Fibroblast of skin of right quadriceps (primary cell): ENCODE data around the gene NDC80.

Source experiments
- DNase-seq: peaks from one replicate; pipeline ENCODE4 v3.0.0-alpha.2; 2013

NDC80 gene

GRCh38 chr18:2559249-2559648 is 12.1 kb upstream of the NDC80 start:
- DNase-seq = no peak

GRCh38 chr18:2564373-2564772 is 7.0 kb upstream of the NDC80 start:
- no peak for DNase-seq

DNA sequence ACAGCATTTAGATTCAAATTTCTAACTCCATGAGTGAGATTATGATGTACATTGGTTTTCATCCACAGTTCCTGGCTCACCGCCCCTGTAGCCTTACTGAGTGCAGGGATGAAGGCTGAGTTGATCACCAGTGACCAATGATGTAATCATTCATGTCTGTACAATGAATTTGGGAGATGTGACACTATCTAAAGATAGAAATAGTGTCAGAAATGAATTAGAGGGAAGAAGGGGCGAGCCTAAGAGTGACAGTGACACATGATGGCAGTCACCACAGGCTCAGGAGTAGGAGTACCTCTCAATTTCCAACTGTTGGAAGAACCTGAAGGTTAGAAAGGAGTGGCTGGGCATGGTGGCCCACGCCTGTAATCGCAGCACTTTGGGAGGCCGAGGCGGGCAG is 3.2 kb upstream of the NDC80 start:
- DNase-seq = no peak

GRCh38 chr18:2568605-2569004 is 2.8 kb upstream of the NDC80 start:
- no peak for DNase-seq

DNA sequence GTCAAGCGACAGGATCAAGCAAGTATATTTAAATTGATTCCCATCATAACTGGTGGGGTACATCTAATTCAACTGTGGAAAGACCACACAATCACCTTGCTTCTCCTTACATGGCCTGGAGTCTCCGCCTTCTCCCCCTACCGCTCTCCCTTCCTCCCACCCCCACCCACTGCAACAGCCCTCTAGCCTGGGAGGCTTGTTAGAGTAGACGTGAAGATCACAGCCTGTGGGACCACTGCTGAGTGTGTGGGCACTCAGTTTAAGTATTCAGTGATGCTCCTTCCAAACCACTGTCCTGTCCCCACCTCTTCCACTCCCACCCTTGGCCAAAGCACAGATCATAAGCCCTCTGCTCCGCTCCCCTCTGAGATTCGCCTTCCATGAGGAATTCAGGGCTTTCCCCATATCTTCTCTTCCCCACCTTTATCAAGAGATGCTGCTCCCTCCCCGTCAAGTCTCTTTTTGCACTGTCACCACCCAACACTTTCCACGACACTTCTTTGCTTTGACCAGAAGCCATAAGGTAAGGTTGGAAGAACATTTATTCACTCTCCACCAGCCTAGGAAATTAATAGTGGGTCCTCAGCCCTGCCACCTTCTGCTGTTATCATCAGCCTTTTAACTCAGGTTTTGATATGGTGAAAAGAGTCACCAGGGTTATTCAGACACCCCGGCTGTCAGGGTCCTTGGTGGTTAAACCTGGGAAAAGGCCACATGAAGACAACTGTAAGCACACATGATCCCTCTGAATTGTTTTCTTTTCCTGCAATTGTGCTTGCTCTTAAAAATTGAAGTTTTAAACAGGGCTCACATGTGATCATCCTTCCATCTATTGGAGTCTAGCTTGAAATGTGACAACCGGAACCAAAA is 1.8 kb upstream of the NDC80 start:
- no peak for DNase-seq

GRCh38 chr18:2570772-2571199 is 571 bp upstream of the NDC80 start:
- DNase-seq = peak; percentile 68

DNA sequence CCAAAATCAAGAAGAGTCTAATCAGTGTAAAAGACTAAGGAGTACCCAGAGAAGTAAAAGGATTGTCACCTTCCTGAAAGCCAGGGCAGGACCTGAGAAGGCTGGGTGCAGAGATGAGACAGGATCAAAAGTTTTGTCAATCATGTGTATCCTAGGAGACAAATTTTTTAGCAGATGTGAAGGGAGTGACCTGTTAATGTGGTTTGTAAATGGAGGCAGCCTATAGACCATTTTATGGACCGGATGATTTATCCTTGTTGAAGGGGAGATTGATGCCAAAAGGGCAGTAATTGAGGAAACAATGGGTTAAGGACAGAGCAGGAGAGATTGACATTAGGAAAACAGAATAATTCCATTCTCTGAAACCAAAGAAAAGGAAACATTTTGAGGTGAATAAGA is 813 bp downstream of the NDC80 start:
- no peak for DNase-seq

- no peak for DNase-seq
Observed at GRCh38 chr18:2572892-2573291, 1.5 kb downstream of the NDC80 start.

DNA sequence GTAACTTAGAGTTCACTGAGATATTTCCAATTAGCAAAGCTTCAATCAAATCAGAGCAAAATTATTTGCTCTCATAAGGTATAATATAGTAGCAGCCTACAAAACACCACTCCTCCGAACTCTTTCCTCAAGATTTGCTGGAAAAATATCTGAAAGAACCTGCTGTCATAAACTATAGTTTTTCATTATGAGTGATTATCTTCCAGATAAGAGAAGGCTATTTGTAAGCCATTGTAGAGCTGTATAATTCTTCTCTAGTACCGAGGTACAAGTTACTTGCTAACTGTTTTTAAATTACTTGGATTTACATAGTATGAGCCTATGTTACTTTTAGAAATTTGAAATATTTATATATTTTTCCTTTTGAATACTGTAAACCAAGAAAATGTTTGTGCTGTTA is 2.1 kb downstream of the NDC80 start:
- no peak for DNase-seq

DNA sequence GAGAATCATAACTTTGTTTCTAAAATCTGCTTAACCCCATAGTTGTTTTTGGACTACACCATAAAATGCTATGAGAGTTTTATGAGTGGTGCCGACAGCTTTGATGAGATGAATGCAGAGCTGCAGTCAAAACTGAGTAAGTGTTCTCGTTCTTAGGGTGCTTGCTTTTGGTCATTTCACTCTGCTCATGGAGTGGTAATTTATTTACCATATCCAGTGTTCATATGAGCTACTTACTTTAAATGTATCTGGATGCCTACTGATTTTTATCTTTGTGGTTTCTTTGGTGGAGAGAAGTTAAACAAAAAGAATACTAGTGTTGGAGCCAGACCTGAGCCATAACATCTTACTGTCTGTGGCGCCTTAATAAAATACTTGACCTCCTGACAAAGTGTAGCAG is 16.4 kb downstream of the NDC80 start:
- no peak for DNase-seq

GRCh38 chr18:2588666-2589344 is 17.4 kb downstream of the NDC80 start:
- peak; percentile 25 for DNase-seq

- DNase-seq = peak; percentile 26
Observed at GRCh38 chr18:2589345-2590068, 18.1 kb downstream of the NDC80 start.

GRCh38 chr18:2590303-2590702 is 18.9 kb downstream of the NDC80 start:
- no peak for DNase-seq

- no peak for DNase-seq
Observed at GRCh38 chr18:2597639-2598038, 26.3 kb downstream of the NDC80 start.

DNA sequence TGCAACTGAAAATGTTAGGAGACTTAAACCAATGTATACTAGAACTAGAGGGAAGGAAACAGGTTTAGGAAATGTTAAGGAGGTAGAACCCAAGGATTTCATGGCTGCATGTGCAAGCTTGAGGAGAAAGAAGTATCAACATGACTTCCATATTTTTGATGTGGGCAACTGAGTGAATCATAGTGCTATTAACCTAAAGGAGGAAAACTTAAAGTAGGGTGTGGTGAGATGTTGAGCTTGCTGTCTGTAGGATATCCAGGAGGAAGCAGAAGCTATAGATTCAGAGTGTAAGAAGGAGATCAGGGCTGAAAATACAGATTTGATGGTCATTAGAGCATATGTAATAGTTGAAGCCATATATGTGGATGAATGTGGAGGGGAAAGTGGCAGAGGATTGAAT is 31.5 kb downstream of the NDC80 start:
- DNase-seq = no peak

GRCh38 chr18:2606335-2606734 is 35.0 kb downstream of the NDC80 start:
- DNase-seq = no peak

- no peak for DNase-seq
Observed at GRCh38 chr18:2609604-2610003, 38.2 kb downstream of the NDC80 start.

- no peak for DNase-seq
Observed at GRCh38 chr18:2610549-2610948, 39.2 kb downstream of the NDC80 start.

- no peak for DNase-seq
Observed at GRCh38 chr18:2612996-2613395, 41.6 kb downstream of the NDC80 start.

GRCh38 chr18:2617401-2617998 is 46.1 kb downstream of the NDC80 start:
- DNase-seq = no peak

GRCh38 chr18:2618009-2618408 is 46.7 kb downstream of the NDC80 start:
- peak; percentile 50 for DNase-seq

- DNase-seq = no peak
Observed at GRCh38 chr18:2625217-2625616, 53.9 kb downstream of the NDC80 start.

GRCh38 chr18:2627821-2628276 is 56.5 kb downstream of the NDC80 start:
- peak; percentile 23 for DNase-seq
